ENCODE measurements around the gene DGKG. TPM values are rescaled to one million over a fixed set of nuclear protein-coding genes. Genes with fewer than 3 reads are reported as not detected.

Gene DGKG
- total RNA-seq, 1 donor from 2014 or later: 0.22 TPM

DNA sequence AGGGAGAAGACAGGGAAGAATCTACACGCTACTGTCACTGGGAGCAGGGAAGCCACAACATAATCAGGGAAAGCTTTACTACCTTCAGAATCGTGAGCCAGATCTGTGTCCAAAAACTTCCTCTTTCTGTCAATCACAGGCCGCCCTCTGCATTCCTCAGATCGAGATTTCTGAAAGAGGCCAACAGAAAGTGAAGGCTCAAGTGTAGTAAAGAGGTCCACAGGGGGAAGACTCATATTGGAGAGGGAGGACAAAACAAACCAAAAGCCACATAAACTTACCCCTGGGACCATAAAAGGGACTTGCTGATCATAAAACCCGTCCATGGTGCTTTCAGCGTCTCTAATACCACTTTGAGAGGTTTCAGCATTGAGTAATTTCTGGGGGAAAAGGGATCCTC is 256.5 kb downstream of the DGKG start:
- Histone ChIP-seq H2AFZ (replicated peaks) (no peak overlapping the region), H4K20me1 (ENCODE audit: low read depth) (peaks cover 30% of the 10 kb centered on the region), H3K4me1 (peaks cover 46% of the 10 kb centered on the region), H3K27me3 (peaks cover 93% of the 10 kb centered on the region), H3K9me3 (ENCODE audit: low read depth) (no peaks in the 10 kb centered on the region), H3K27ac (no peak overlapping the region), H3K79me2 (ENCODE audit: low read depth) (no peaks in the 10 kb centered on the region), H3K4me3 (no peak overlapping the region), H3K36me3 (no peaks in the 10 kb centered on the region), H3K9ac (no peak overlapping the region), H3F3A (ENCODE audit: low read depth) (peaks cover 27% of the 10 kb centered on the region), H3K4me2 (no peak overlapping the region)
- Mint-ChIP-seq H3K36me3 (peaks cover 15% of the 10 kb centered on the region), H3K27me3 (ENCODE audit: insufficient read depth, low read depth) (peaks cover 4% of the 10 kb centered on the region), H3K27ac (no peak overlapping the region), H3K9me3 (no peaks in the 10 kb centered on the region), H3K4me1 (peaks cover 53% of the 10 kb centered on the region), H3K4me3 (peak overlapping the region; percentile 76)
- DNase-seq (ENCODE audit: low spot score): no peak
- no peak for TF ChIP-seq EZH2 (IDR thresholded peaks at IDR 0.05)
- TF ChIP-seq, protein P1, sequence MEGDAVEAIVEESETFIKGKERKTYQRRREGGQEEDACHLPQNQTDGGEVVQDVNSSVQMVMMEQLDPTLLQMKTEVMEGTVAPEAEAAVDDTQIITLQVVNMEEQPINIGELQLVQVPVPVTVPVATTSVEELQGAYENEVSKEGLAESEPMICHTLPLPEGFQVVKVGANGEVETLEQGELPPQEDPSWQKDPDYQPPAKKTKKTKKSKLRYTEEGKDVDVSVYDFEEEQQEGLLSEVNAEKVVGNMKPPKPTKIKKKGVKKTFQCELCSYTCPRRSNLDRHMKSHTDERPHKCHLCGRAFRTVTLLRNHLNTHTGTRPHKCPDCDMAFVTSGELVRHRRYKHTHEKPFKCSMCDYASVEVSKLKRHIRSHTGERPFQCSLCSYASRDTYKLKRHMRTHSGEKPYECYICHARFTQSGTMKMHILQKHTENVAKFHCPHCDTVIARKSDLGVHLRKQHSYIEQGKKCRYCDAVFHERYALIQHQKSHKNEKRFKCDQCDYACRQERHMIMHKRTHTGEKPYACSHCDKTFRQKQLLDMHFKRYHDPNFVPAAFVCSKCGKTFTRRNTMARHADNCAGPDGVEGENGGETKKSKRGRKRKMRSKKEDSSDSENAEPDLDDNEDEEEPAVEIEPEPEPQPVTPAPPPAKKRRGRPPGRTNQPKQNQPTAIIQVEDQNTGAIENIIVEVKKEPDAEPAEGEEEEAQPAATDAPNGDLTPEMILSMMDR (IDR thresholded peaks at IDR 0.05): no peak
- TF ChIP-seq EZH2phosphoT487 (IDR thresholded peaks at IDR 0.05): no peak

DNA sequence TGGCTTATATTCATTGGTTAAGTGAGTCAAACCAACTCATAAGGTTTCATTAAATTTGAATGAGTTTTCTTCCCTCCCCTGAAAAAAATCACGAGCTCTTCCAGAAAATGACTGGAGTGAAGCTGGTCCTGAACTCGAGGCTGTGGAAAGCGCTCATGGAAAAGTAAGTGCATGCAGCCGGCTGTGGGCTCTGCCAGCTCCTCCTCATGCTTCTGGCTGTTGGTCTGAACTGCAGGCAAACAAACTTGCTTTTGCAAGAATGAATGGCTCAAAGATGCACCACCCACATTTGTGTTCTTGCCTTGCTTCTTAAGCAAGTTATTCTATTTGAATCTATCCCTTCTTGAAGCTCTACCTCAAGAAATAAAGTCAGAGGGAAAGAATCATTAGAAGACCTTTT is 259.3 kb downstream of the DGKG start:
- no peak overlapping the region for H3K4me3 ChIP-seq
- Mint-ChIP-seq H3K4me3 (peak overlapping the region; percentile 44), H3K36me3 (peaks cover 21% of the 10 kb centered on the region)

DNA sequence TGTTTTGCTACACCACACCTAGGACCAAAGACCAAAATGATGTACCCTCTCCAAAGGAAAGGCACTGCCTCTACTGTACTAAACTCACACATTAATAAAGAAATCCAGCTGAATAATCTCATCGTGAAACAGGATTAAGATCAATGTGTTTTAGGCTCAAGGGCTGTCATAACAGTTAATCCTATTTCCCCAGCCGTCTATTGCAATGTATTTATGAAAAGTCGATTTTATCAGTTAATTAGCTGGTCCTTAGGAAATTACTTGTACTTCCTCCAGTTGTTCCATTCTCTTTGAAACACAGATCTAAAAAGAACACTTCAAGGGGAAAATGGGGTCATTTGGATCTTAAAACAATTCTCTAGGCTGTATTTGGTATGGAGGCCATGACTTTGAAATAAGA is 261.6 kb downstream of the DGKG start:
- no peak overlapping the region for H3K27ac ChIP-seq
- DNase-seq (ENCODE audit: low spot score): no peak
- H3K27ac Mint-ChIP-seq: no peak overlapping the region
- TF ChIP-seq, protein P1 (IDR thresholded peaks at IDR 0.05): no peak
- TF ChIP-seq EZH2phosphoT487 (IDR thresholded peaks at IDR 0.05) (no peak), EZH2 (IDR thresholded peaks at IDR 0.05) (no peak)
- no peaks in the 10 kb centered on the region for H3K9me3 Mint-ChIP-seq
- peaks cover 68% of the 10 kb centered on the region for H3K4me1 ChIP-seq
- H3K79me2 ChIP-seq (ENCODE audit: low read depth): no peaks in the 10 kb centered on the region
- H3K9ac ChIP-seq: no peak overlapping the region
- H3K36me3 Mint-ChIP-seq: peaks cover 19% of the 10 kb centered on the region
- H3K4me1 Mint-ChIP-seq: peaks cover 79% of the 10 kb centered on the region
- no peak overlapping the region for H3K4me3 Mint-ChIP-seq
- no peaks in the 10 kb centered on the region for H3K36me3 ChIP-seq
- H3K27me3 ChIP-seq: peaks cover 90% of the 10 kb centered on the region
- no peak overlapping the region for H2AFZ ChIP-seq (replicated peaks)
- peaks cover 2% of the 10 kb centered on the region for H3K27me3 Mint-ChIP-seq (ENCODE audit: insufficient read depth, low read depth)
- H3K4me2 ChIP-seq: no peak overlapping the region
- H3K9me3 ChIP-seq (ENCODE audit: low read depth): no peaks in the 10 kb centered on the region
- H3K4me3 ChIP-seq: no peak overlapping the region
- H3F3A ChIP-seq (ENCODE audit: low read depth): peaks cover 38% of the 10 kb centered on the region
- peaks cover 3% of the 10 kb centered on the region for H4K20me1 ChIP-seq (ENCODE audit: low read depth)

More for the DNA sequence above, 259.3 kb downstream of the DGKG start:
- Histone ChIP-seq H4K20me1 (ENCODE audit: low read depth) (peaks cover 24% of the 10 kb centered on the region), H3K27ac (no peak overlapping the region), H3F3A (ENCODE audit: low read depth) (peaks cover 21% of the 10 kb centered on the region), H3K79me2 (ENCODE audit: low read depth) (no peaks in the 10 kb centered on the region), H3K27me3 (peaks cover 97% of the 10 kb centered on the region), H3K36me3 (no peaks in the 10 kb centered on the region), H3K4me1 (peaks cover 59% of the 10 kb centered on the region), H3K9ac (no peak overlapping the region), H2AFZ (replicated peaks) (no peak overlapping the region), H3K4me2 (peak overlapping the region; percentile 31), H3K9me3 (ENCODE audit: low read depth) (no peaks in the 10 kb centered on the region)
- Mint-ChIP-seq H3K4me1 (peaks cover 73% of the 10 kb centered on the region), H3K9me3 (no peaks in the 10 kb centered on the region), H3K27ac (no peak overlapping the region), H3K27me3 (ENCODE audit: insufficient read depth, low read depth) (peaks cover 1% of the 10 kb centered on the region)
- no peak for TF ChIP-seq EZH2phosphoT487 (IDR thresholded peaks at IDR 0.05)
- TF ChIP-seq, protein P1 (IDR thresholded peaks at IDR 0.05): no peak
- TF ChIP-seq EZH2 (IDR thresholded peaks at IDR 0.05): no peak
- no peak for DNase-seq (ENCODE audit: low spot score)
